Fibroblast of mammary gland (primary cell): Measurements from ENCODE around the gene SCEL.

ENCODE experiments used
- DNase-seq: peaks from one replicate; pipeline ENCODE4 v3.0.0-alpha.2; 2010; ENCODE audit warnings: low read depth
- H3K4me3 ChIP-seq: 2 replicates; pipeline ENCODE4 v1.5.1; 2011; ENCODE audit warnings: low read depth, mild to moderate bottlenecking, low read length, moderate library complexity; ENCODE audit not compliant: control insufficient read depth
- TF ChIP-seq, protein P1 (sequence below): conservative IDR thresholded peaks from 2 replicates; pipeline ENCODE4 v1.5.1; 2011; ENCODE audit warnings: low read depth, low read length, inconsistent platforms; ENCODE audit not compliant: control insufficient read depth, insufficient read depth

Gene SCEL, protein sequence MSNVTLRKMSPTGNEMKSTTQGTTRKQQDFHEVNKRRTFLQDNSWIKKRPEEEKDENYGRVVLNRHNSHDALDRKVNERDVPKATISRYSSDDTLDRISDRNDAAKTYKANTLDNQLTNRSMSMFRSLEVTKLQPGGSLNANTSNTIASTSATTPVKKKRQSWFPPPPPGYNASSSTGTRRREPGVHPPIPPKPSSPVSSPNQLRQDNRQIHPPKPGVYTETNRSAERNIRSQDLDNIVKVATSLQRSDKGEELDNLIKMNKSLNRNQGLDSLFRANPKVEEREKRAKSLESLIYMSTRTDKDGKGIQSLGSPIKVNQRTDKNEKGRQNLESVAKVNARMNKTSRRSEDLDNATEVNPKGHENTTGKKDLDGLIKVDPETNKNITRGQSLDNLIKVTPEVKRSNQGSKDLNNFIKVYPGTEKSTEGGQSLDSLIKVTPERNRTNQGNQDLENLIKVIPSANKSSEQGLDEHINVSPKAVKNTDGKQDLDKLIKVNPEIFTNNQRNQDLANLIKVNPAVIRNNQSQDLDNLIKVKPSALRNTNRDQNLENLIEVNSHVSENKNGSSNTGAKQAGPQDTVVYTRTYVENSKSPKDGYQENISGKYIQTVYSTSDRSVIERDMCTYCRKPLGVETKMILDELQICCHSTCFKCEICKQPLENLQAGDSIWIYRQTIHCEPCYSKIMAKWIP

DNA sequence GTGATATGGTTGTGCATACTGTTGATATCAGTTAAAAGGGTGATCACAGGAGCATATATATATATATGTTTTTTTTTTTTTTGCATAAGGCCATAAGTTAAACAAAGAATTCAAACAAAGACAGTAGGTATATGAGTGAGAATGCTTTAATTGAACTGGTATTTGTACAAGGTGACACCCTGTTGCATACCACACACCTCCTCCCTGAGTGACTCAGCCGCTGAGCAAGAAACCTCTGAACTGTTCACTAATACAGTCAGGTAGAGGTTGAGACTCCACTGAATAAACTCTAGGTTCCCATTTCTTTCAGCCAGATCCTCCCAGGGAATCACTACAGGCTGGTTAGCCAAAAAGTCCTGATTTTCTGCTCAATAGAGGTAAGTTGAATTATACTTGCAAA is at the start of gene SCEL:
Gene SCEL, plus strand, starts transcription at position 259 of the 400 bp plus-strand sequence. CDS start 20,170 bp downstream, outside the sequence.
- TF ChIP-seq, protein P1, sequence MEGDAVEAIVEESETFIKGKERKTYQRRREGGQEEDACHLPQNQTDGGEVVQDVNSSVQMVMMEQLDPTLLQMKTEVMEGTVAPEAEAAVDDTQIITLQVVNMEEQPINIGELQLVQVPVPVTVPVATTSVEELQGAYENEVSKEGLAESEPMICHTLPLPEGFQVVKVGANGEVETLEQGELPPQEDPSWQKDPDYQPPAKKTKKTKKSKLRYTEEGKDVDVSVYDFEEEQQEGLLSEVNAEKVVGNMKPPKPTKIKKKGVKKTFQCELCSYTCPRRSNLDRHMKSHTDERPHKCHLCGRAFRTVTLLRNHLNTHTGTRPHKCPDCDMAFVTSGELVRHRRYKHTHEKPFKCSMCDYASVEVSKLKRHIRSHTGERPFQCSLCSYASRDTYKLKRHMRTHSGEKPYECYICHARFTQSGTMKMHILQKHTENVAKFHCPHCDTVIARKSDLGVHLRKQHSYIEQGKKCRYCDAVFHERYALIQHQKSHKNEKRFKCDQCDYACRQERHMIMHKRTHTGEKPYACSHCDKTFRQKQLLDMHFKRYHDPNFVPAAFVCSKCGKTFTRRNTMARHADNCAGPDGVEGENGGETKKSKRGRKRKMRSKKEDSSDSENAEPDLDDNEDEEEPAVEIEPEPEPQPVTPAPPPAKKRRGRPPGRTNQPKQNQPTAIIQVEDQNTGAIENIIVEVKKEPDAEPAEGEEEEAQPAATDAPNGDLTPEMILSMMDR: no peak
- DNase-seq: no peak
- H3K4me3 ChIP-seq: no peak within 1 kb of the TSS

DNA sequence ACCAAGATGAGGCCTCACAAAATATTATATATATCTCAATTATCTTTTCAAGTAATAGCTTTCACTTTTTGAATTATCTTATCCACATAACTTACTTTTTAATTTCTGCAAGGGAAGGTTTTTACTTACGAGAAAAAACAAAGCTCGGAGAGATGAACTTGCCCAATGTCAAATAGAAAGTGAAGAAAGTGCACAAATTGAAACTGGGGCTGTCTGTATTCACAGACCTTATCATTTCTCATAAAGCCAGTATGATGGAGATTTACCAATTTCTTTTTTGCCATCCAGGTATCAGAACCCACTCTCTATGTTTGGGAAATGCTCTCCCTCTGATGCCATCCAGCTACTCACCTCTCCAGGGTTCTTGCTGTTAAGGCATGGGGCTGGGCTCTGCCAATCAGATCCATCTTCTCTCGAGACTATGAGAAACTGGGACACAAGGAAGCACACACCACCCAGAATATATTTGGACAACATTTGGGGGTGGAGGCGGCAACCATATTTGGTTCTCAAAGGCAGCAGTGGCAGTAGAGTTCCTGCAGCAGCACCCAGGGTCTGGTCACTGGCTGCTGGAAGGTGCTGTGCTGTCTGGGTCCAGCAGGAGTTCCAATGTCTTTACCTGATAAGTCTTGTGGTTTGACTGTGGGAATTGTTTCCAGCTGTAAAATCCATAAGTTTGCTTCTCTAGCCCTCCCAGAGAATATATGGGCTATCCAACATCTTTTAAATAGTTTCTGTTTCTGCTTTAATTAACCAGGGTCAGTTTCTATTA is 45.8 kb upstream of the SCEL start:
- no peak for DNase-seq
- TF ChIP-seq, protein P1: no peak
- no peak overlapping the region for H3K4me3 ChIP-seq

DNA sequence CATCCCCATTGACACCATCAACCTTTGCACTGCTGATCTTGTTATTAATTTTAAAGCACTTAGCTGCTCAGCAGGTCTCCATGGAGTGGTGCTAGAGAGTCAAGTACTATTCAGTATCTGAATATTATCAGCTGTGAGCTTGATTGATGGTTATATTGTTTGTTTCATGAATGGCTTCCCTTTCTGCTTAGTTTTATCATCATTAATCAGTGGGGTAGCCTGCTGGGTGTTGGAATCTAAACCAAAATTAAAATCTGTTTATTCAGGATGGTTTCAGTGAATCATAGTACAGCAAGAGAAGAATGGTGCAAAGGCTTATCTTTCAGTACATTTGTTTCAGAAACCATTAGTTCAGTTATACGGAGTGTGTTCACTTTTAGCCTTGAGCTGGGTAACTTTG is 42.5 kb upstream of the SCEL start:
- DNase-seq: peak; percentile 51
- H3K4me3 ChIP-seq: no peak overlapping the region
- TF ChIP-seq, protein P1: peak; percentile 62

DNA sequence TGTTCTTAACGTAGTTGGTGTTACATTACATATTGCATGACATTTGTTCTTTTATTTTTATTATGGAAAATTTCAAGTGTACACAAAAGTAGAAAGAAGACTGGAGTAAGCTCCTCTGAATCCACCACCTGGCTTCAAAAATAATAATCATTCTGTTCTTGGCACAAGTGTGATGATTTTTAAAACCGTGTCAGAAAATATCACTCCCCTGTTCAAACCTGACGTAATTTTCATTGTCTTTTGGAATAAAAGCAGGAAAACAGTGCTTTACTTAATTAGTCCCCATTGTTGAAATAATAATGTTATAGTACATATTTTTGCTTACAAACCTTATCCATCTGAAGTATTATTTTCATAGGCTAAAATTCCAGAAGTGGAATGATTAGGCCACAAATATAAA is 41.3 kb upstream of the SCEL start:
- no peak overlapping the region for H3K4me3 ChIP-seq
- no peak for DNase-seq
- TF ChIP-seq, protein P1: no peak

DNA sequence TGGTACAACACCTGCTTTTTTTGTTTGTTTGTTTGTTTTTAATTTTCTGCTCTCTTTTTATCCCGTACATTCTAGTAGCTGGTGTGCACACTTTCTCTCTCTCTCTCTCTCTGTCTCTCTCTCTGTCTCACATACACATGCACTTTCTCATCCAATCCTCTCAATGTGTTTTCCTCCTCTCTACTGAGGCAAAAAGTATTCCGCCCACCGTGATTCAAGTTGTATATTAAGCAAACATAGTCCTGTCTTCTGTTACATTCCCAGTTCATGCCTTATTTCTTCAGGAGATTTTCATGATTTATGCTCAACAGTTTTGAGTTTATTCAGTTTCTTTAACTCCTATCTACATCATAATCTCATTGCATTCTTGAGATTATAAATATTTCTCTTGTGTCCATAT is 38.2 kb upstream of the SCEL start:
- DNase-seq: no peak
- TF ChIP-seq, protein P1: no peak
- H3K4me3 ChIP-seq: no peak overlapping the region

DNA sequence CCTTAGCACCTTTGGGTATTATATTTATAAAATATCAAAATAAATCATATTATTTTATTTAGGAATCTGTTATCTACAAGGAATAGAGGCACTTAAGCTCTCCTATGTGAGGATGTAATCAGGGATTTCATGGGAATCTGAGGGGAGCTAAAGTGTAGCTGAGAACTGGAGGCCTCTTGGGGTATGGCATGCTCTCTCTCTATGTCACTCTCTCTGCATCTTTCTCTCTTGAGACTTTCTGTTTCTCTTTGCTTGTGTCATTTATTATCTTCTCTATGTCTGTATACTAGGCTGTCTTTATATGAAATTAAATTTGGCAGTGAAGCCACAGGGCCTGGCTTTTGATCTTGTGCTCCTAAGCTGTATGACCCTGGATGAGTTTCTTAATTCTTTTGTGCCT is 37.7 kb upstream of the SCEL start:
- TF ChIP-seq, protein P1: no peak
- no peak overlapping the region for H3K4me3 ChIP-seq
- DNase-seq: no peak
